Endothelial cell of umbilical vein (primary cell): ENCODE results near the gene MOCS2. TPM values are rescaled to one million over a fixed set of nuclear protein-coding genes. Genes with fewer than 3 reads are reported as not detected.

ENCODE experiments used
- BruUV-seq: library from RNA; stranded (reverse); fragments of 400-500 nt; replicated peaks from 2 replicates; lab custom pipeline; 2021; lab: Mats Ljungman, UMichigan
- CTCF ChIA-PET: fragments of 300-600, 350-600 bp; sonication (Branson Sonifier 250); formaldehyde crosslinking; loops from one replicate; lab custom pipeline; 2021; ENCODE audit warnings: antibody characterized with exemption, inconsistent platforms; lab: Charles Lee
- POLR2A ChIA-PET: fragments of 300-600, 350-600 bp; sonication (Branson Sonifier 250); formaldehyde crosslinking; loops from one replicate; lab custom pipeline; 2021; ENCODE audit warnings: antibody characterized with exemption, inconsistent platforms; lab: Charles Lee
- DNase-seq: peaks from one replicate; pipeline ENCODE4 v3.0.0-alpha.2; 2011; ENCODE audit warnings: low read depth, low spot score
- FAIRE-seq: peaks from 2 replicates; lab custom pipeline; 2011; peaks lifted over from hg19 to GRCh38; lab: Jason Lieb, UNC
- H2AFZ ChIP-seq: 2 replicates; pipeline ENCODE4 v1.6.0; 2012; ENCODE audit warnings: low read depth, low read length, control low read depth, inconsistent platforms
- H3K27ac ChIP-seq: 2 replicates; pipeline ENCODE4 v1.5.1; 2011; ENCODE audit warnings: low read depth, mild to moderate bottlenecking, control low read depth, low read length, moderate library complexity; ENCODE audit not compliant: insufficient read depth
- H3K27me3 ChIP-seq, 2 experiments: 2 replicates each; pipeline versions ENCODE4 v1.6.0 to v1.6.1; 2011; ENCODE audit warnings: low read length in 2 of 2, mixed read lengths in 1 of 2; ENCODE audit not compliant: control insufficient read depth in 2 of 2, insufficient read depth in 2 of 2
- H3K36me3 ChIP-seq, 2 experiments: 2 replicates in 1 of 2; 3 replicates in 1 of 2; pipeline ENCODE4 v1.5.1; 2011; ENCODE audit warnings: low read length in 2 of 2, mild to moderate bottlenecking in 1 of 2, moderate library complexity in 1 of 2; ENCODE audit not compliant: control insufficient read depth in 2 of 2, insufficient read depth in 2 of 2; ENCODE audit errors: extremely low read depth in 1 of 2
- H3K4me1 ChIP-seq: 3 replicates; pipeline ENCODE4 v1.5.1; 2011; ENCODE audit warnings: mild to moderate bottlenecking, low read length; ENCODE audit not compliant: control insufficient read depth, insufficient read depth; ENCODE audit errors: extremely low read depth
- H3K4me2 ChIP-seq: 2 replicates; pipeline ENCODE4 v1.6.1; 2011; ENCODE audit warnings: low read length, control low read depth, mixed read lengths; ENCODE audit not compliant: insufficient read depth
- H3K4me3 ChIP-seq, 3 experiments: fragments of 200-600 bp in 1 of 3; sonication (generic), shearing (Covaris generic) in 1 of 3; replicated peaks in 1 of 3; 2 replicates each; pipeline ENCODE4 v1.5.1; 2011 to 2016; ENCODE audit warnings: control low read depth in 3 of 3, low read length in 3 of 3, mild to moderate bottlenecking in 2 of 3, inconsistent platforms in 1 of 3, low read depth in 1 of 3, moderate library complexity in 1 of 3; ENCODE audit not compliant: insufficient read depth in 1 of 3
- H3K79me2 ChIP-seq: 2 replicates; pipeline ENCODE4 v1.6.0; 2012; ENCODE audit warnings: low read length, inconsistent platforms; ENCODE audit not compliant: control insufficient read depth, insufficient read depth
- H3K9ac ChIP-seq: replicated peaks from 2 replicates; pipeline ENCODE3; 2011; ENCODE audit warnings: low read length, control low read depth; ENCODE audit not compliant: insufficient read depth; ENCODE audit errors: extremely low read depth
- H3K9me1 ChIP-seq: replicated peaks from 3 replicates; pipeline ENCODE4 v1.6.0; 2011; ENCODE audit warnings: mild to moderate bottlenecking, low read length; ENCODE audit not compliant: control insufficient read depth, insufficient read depth; ENCODE audit errors: extremely low read depth
- H3K9me3 ChIP-seq: replicated peaks from 2 replicates; pipeline ENCODE4 v1.5.1; 2012; ENCODE audit warnings: low read length, inconsistent platforms; ENCODE audit not compliant: control insufficient read depth, insufficient read depth
- H4K20me1 ChIP-seq: replicated peaks from 2 replicates; pipeline ENCODE3; 2011; ENCODE audit warnings: mild to moderate bottlenecking, low read length; ENCODE audit not compliant: control insufficient read depth, insufficient read depth; ENCODE audit errors: extremely low read depth
- CTCF ChIP-seq, 2 donors: IDR thresholded peaks; 1 replicate in 1 of 2; 2 replicates in 1 of 2; pipeline ENCODE4 v1.5.1; 2011; ENCODE audit warnings: low read length in 2 of 2, mild to moderate bottlenecking in 2 of 2, moderate library complexity in 2 of 2, control low read depth in 1 of 2, inconsistent platforms in 1 of 2, low read depth in 1 of 2; ENCODE audit not compliant: insufficient read depth in 1 of 2; ENCODE audit errors: extremely low read depth in 1 of 2
- EZH2 ChIP-seq: IDR thresholded peaks from 2 replicates; pipeline ENCODE4 v1.6.1; 2012; ENCODE audit warnings: borderline replicate concordance, low read depth, mild to moderate bottlenecking, moderate library complexity, low read length, inconsistent platforms; ENCODE audit not compliant: severe bottlenecking
- FOS ChIP-seq: IDR thresholded peaks from 2 replicates; pipeline ENCODE4 v1.6.1; 2011; ENCODE audit warnings: mild to moderate bottlenecking, low read length, moderate library complexity, borderline replicate concordance; ENCODE audit not compliant: insufficient read depth
- GATA2 ChIP-seq: IDR thresholded peaks from 2 replicates; pipeline ENCODE4 v1.7.0; 2011; ENCODE audit warnings: low read depth, mild to moderate bottlenecking, moderate library complexity, mixed read lengths, low read length; ENCODE audit not compliant: insufficient read length, insufficient read depth
- MYC ChIP-seq: IDR thresholded peaks from one replicate; pipeline ENCODE4 v1.6.1; 2011; ENCODE audit warnings: mild to moderate bottlenecking, low read depth, low read length
- POLR2A ChIP-seq: IDR thresholded peaks from 2 replicates; pipeline ENCODE4 v1.6.1; 2012; ENCODE audit warnings: low read depth, mild to moderate bottlenecking, control low read depth, low read length
- POLR2AphosphoS5 ChIP-seq: IDR thresholded peaks from 2 replicates; pipeline ENCODE4 v1.6.1; 2012; ENCODE audit warnings: low read depth, mild to moderate bottlenecking, control low read depth, low read length, moderate library complexity; ENCODE audit not compliant: insufficient read depth
- dilution Hi-C: fragments of 300-500 bp; cut with MboI; formaldehyde crosslinking; loops from one replicate; pipeline ENCODE4 v1.15.0; 2019; ENCODE audit warnings: low sequenced_read_pairs; ENCODE audit not compliant: extremely low pct_ligation_motif_present
- intact Hi-C: fragments of 100-400 bp; cut with micrococcal nuclease; formaldehyde crosslinking; loops from one replicate; pipeline ENCODE4 v1.10.0; 2022
- polyA plus RNA-seq, 4 experiments: library from polyadenylated mRNA; depleted of rRNA in 3 of 4; stranded (reverse) in 3 of 4; unstranded in 1 of 4; fragments of >200 nt; gene quantifications; 2 replicates each; pipeline versions ENCODE4 v1.2.1 to v1.2.3, GENCODE V29; 2011 to 2012; ENCODE audit warnings: missing spikeins in 1 of 4
- total RNA-seq: library from RNA; stranded (reverse); gene quantifications from 2 replicates; pipeline ENCODE4 v1.2.3, GENCODE V29; 2021

The MOCS2 gene
- total and polyA plus RNA-seq, 2 donors (not counting 3 experiments of a cell fraction or from before 2014, with no cell fraction given): 14.3 to 31.5 TPM

GRCh38 chr5:53080271-53080670, 29.3 kb downstream of the MOCS2 start:
- peaks cover 23 to 38% of the 10 kb centered on the region in 2 experiments for H3K36me3 ChIP-seq
- H3K4me3 ChIP-seq: no peak overlapping the region
- ChIA-PET POLR2A (no interaction called here), CTCF (interaction anchor here (1.0 kb wide), 1 partner anchor 132 kb away, joined by 3 read pairs; no protein-coding TSS in a partner anchor)
- no peak overlapping the region for H3K9ac ChIP-seq
- dilution Hi-C loops (no loop called here), intact Hi-C loops (no loop called here)
- H3K9me3 ChIP-seq: no peaks in the 10 kb centered on the region
- H3K27me3 ChIP-seq: no peaks in the 10 kb centered on the region
- H3K4me2 ChIP-seq: no peak overlapping the region
- no peak for TF ChIP-seq POLR2A
- no peak for TF ChIP-seq EZH2
- TF ChIP-seq MYC: no peak
- no peak for TF ChIP-seq GATA2
- TF ChIP-seq CTCF (IDR thresholded peaks at IDR 0.05; ENCODE audit: extremely low read depth in 1 of 2, insufficient read depth in 1 of 2, low read depth in 1 of 2, low read length in 2 of 2): no peak
- TF ChIP-seq POLR2AphosphoS5: no peak
- no peak for TF ChIP-seq FOS
- no peaks in the 10 kb centered on the region for H3K4me1 ChIP-seq
- DNase-seq (no peak), FAIRE-seq (no peak)
- H2AFZ ChIP-seq: no peak overlapping the region
- H3K9me1 ChIP-seq: no peaks in the 10 kb centered on the region
- BruUV-seq: no TSS peak
- H3K79me2 ChIP-seq: no peaks in the 10 kb centered on the region
- no peaks in the 10 kb centered on the region for H4K20me1 ChIP-seq
- no peak overlapping the region for H3K27ac ChIP-seq
